ENCODE results near the gene TPCN2.

TPCN2 gene

DNA sequence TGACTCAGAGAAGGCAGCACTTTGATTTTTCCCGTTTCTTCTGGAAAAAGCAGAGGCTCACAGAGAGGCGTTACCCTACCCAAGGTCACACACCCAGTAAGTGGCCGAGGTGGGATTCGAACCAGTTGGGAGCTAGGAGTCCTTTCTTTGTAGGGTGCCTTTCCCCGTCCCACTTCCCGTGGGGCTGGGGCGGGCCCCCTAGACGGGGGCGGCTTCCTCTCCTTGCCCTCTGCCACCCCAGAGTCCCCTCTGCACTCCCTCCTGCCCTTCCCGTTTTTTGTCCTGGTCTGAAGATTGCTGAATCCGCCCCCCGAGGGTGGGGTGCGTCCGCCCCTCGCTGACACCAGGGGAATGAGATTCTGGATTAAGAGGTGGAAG, 747 bp downstream of the TPCN2 start:
- peak overlapping the region; percentile 98 for H3K4ac ChIP-seq (ENCODE audit: low read depth, low read length)
- peaks cover 1% of the 10 kb centered on the region for H3K27me3 ChIP-seq (ENCODE audit: insufficient read depth, low read length)
- no peak overlapping the region for H2BK120ac ChIP-seq (ENCODE audit: insufficient read depth, low read length, poor library complexity)
- H3K27ac ChIP-seq (ENCODE audit: low read depth, low read length), result no peak overlapping the region
- no peak overlapping the region for H2BK12ac ChIP-seq (ENCODE audit: low read length)
- H4K91ac ChIP-seq (ENCODE audit: low read depth, low read length), result peak overlapping the region; percentile 98
- peak overlapping the region; percentile 91 for H3K4me3 ChIP-seq (ENCODE audit: low read depth, low read length)
- H3K18ac ChIP-seq (ENCODE audit: low read length), result peak overlapping the region; percentile 99
- peaks cover 8 to 10% of the 10 kb centered on the region in 2 experiments for H3K4me1 ChIP-seq (ENCODE audit: control insufficient read depth in 1 of 2, insufficient read depth in 2 of 2, low read length in 2 of 2)
- peak overlapping the region; percentile 99 for H4K8ac ChIP-seq (ENCODE audit: low read depth, low read length)
- H3K79me1 ChIP-seq (ENCODE audit: low read length), result peaks cover 10% of the 10 kb centered on the region
- H4K12ac ChIP-seq (ENCODE audit: low read depth, low read length), result peak overlapping the region; percentile 97
- H2AFZ ChIP-seq (ENCODE audit: insufficient read depth, low read length, poor library complexity), result peak overlapping the region; percentile 97
- no peak overlapping the region for H3K23ac ChIP-seq (ENCODE audit: low read length)
- H3K4me2 ChIP-seq (ENCODE audit: low read length), result peak overlapping the region; percentile 99
- no CpG with 5 or more reads among the region's 15 CpGs for WGBS (ENCODE audit: extremely low coverage, insufficient coverage, insufficient read length)
- no peak overlapping the region for H2BK5ac ChIP-seq (ENCODE audit: low read depth, low read length, poor library complexity)
- peaks cover 6% of the 10 kb centered on the region for H3K79me2 ChIP-seq (ENCODE audit: control insufficient read depth, insufficient read depth, low read length, poor library complexity)
- H2AK5ac ChIP-seq (ENCODE audit: low read length), result peak overlapping the region; percentile 39
- H3K36me3 ChIP-seq (ENCODE audit: control insufficient read depth in 1 of 2, insufficient read depth in 2 of 2, low read length in 2 of 2), result peaks cover 5 to 7% of the 10 kb centered on the region in 2 experiments
- H3K14ac ChIP-seq (ENCODE audit: low read length), result peak overlapping the region; percentile 98
- H3K9ac ChIP-seq (ENCODE audit: low read length), result peak overlapping the region; percentile 90
- H3K9me3 ChIP-seq (ENCODE audit: insufficient read depth, low read depth, low read length), result peaks cover 1% of the 10 kb centered on the region
- no peak for DNase-seq

DNA sequence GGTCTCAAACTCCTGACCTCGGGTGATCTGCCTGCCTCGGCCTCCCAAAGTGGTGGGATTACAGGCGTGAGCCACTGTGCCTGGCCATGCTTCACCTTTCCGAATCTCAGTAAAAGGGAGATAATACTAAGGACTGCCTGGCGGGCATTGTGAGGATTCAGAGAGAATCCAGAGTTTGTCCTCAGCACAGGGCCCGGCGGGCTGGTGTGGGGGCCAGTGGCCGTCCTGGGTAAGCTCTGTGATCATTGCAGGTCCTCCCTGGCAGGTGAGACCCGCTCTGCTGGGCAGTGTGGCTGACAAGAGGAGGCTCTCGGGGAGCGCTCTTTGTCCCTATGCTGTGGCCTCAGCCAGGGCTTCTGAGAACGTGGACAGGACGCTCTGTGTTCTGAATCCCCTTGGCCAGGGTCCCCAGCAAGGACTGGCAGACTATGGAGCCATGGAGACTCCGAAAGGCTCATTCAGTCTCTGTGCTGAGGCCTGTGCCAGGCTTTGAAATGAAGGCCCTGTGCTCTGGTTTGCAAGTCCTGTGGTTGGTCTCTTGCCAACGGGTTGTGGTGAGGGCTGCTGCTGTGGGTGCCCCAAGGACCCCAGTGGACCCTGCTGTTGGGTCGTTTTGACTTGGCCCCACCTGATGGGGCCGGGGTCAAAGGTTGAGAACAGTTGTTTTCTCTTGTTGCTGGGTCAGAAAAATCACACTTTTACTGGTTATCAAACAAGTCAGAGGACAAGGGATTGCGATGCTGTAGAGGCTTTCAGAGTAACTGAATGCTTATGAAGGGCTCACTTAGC, 2.1 kb downstream of the TPCN2 start:
- Histone ChIP-seq H2BK12ac (ENCODE audit: low read length) (no peak overlapping the region), H3K79me1 (ENCODE audit: low read length) (peaks cover 10% of the 10 kb centered on the region), H3K9ac (ENCODE audit: low read length) (no peak overlapping the region), H4K8ac (ENCODE audit: low read depth, low read length) (no peak overlapping the region), H3K27ac (ENCODE audit: low read depth, low read length) (no peak overlapping the region), H2BK120ac (ENCODE audit: insufficient read depth, low read length, poor library complexity) (no peak overlapping the region), H3K18ac (ENCODE audit: low read length) (no peak overlapping the region), H3K4me2 (ENCODE audit: low read length) (no peak overlapping the region), H3K36me3 (ENCODE audit: control insufficient read depth in 1 of 2, insufficient read depth in 2 of 2, low read length in 2 of 2) (peaks cover 9 to 17% of the 10 kb centered on the region in 2 experiments), H2AK5ac (ENCODE audit: low read length) (no peak overlapping the region), H2BK5ac (ENCODE audit: low read depth, low read length, poor library complexity) (no peak overlapping the region), H2AFZ (ENCODE audit: insufficient read depth, low read length, poor library complexity) (no peak overlapping the region), H3K27me3 (ENCODE audit: insufficient read depth, low read length) (peaks cover 1% of the 10 kb centered on the region), H4K91ac (ENCODE audit: low read depth, low read length) (no peak overlapping the region), H3K9me3 (ENCODE audit: insufficient read depth, low read depth, low read length) (peaks cover 4% of the 10 kb centered on the region), H4K12ac (ENCODE audit: low read depth, low read length) (no peak overlapping the region), H3K14ac (ENCODE audit: low read length) (no peak overlapping the region), H3K79me2 (ENCODE audit: control insufficient read depth, insufficient read depth, low read length, poor library complexity) (peaks cover 6% of the 10 kb centered on the region), H3K4me1 (ENCODE audit: control insufficient read depth in 1 of 2, insufficient read depth in 2 of 2, low read length in 2 of 2) (peaks cover 8 to 10% of the 10 kb centered on the region in 2 experiments), H3K4me3 (ENCODE audit: low read depth, low read length) (no peak overlapping the region), H3K23ac (ENCODE audit: low read length) (no peak overlapping the region), H3K4ac (ENCODE audit: low read depth, low read length) (no peak overlapping the region)
- DNase-seq, result no peak
- WGBS (ENCODE audit: extremely low coverage, insufficient coverage, insufficient read length), result no CpG with 5 or more reads among the region's 18 CpGs

DNA sequence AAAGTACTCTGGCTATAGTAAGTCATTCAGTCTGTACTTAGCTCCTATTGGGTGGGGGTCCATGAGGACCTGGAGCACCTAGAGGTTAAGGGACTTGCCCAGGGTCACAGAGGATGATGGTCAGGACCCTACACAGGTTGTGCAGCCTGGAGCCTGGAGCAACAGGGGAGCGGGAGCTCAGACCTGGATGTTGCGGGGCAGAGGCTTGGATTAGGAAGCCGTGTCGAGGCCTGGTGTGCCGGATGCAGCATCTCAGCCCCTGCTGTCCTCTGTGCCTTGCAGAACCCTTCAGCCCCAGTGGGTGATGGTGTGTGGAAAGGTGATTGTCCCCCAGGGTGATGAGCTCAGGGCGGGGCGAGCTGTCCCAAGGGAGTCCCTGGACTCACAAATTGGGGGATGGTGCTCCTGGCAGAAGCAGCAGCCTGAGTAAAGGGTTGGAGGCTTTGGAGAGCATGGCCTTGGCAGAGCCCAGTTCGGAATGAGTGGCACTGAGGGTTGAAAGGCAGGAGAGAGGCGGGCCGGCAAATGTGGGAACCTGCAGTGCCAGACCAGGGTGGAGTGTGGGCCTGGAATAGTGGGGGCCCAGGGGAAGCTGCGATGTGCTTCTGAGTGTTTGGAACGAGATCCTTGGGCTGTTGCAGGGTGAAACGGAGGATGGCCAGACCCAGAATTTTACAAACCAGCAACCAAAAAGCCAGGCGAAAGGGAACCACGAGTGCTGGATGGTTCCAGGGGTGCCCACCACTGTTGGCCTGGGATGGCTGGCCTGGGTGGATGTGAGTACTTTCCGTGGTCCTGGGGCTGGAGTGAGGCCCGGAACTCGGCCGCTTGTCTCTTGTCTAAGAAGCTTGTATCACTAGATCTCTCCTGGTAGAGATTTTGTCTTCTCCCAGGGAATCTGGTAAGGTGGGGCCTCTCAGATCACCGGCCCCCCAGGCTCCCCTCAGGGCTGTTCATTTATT, 2.9 kb downstream of the TPCN2 start:
- H3K4me2 ChIP-seq (ENCODE audit: low read length), result no peak overlapping the region
- no peak for DNase-seq
- H3K27me3 ChIP-seq (ENCODE audit: insufficient read depth, low read length), result peaks cover 1% of the 10 kb centered on the region
- no peak overlapping the region for H3K18ac ChIP-seq (ENCODE audit: low read length)
- no peak overlapping the region for H2BK5ac ChIP-seq (ENCODE audit: low read depth, low read length, poor library complexity)
- H3K27ac ChIP-seq (ENCODE audit: low read depth, low read length), result no peak overlapping the region
- WGBS (ENCODE audit: extremely low coverage, insufficient coverage, insufficient read length), result no CpG with 5 or more reads among the region's 20 CpGs
- no peak overlapping the region for H3K4ac ChIP-seq (ENCODE audit: low read depth, low read length)
- peaks cover 9 to 17% of the 10 kb centered on the region in 2 experiments for H3K36me3 ChIP-seq (ENCODE audit: control insufficient read depth in 1 of 2, insufficient read depth in 2 of 2, low read length in 2 of 2)
- H3K4me3 ChIP-seq (ENCODE audit: low read depth, low read length), result no peak overlapping the region
- peaks cover 8 to 10% of the 10 kb centered on the region in 2 experiments for H3K4me1 ChIP-seq (ENCODE audit: control insufficient read depth in 1 of 2, insufficient read depth in 2 of 2, low read length in 2 of 2)
- H4K12ac ChIP-seq (ENCODE audit: low read depth, low read length), result peak overlapping the region; percentile 22
- no peak overlapping the region for H3K14ac ChIP-seq (ENCODE audit: low read length)
- no peak overlapping the region for H4K8ac ChIP-seq (ENCODE audit: low read depth, low read length)
- no peak overlapping the region for H3K9ac ChIP-seq (ENCODE audit: low read length)
- H2AK5ac ChIP-seq (ENCODE audit: low read length), result no peak overlapping the region
- peaks cover 6% of the 10 kb centered on the region for H3K79me2 ChIP-seq (ENCODE audit: control insufficient read depth, insufficient read depth, low read length, poor library complexity)
- no peak overlapping the region for H2BK120ac ChIP-seq (ENCODE audit: insufficient read depth, low read length, poor library complexity)
- no peak overlapping the region for H3K23ac ChIP-seq (ENCODE audit: low read length)
- H3K79me1 ChIP-seq (ENCODE audit: low read length), result peaks cover 10% of the 10 kb centered on the region
- no peak overlapping the region for H2AFZ ChIP-seq (ENCODE audit: insufficient read depth, low read length, poor library complexity)
- H4K91ac ChIP-seq (ENCODE audit: low read depth, low read length), result no peak overlapping the region
- H2BK12ac ChIP-seq (ENCODE audit: low read length), result no peak overlapping the region
- H3K9me3 ChIP-seq (ENCODE audit: insufficient read depth, low read depth, low read length), result peaks cover 4% of the 10 kb centered on the region

DNA sequence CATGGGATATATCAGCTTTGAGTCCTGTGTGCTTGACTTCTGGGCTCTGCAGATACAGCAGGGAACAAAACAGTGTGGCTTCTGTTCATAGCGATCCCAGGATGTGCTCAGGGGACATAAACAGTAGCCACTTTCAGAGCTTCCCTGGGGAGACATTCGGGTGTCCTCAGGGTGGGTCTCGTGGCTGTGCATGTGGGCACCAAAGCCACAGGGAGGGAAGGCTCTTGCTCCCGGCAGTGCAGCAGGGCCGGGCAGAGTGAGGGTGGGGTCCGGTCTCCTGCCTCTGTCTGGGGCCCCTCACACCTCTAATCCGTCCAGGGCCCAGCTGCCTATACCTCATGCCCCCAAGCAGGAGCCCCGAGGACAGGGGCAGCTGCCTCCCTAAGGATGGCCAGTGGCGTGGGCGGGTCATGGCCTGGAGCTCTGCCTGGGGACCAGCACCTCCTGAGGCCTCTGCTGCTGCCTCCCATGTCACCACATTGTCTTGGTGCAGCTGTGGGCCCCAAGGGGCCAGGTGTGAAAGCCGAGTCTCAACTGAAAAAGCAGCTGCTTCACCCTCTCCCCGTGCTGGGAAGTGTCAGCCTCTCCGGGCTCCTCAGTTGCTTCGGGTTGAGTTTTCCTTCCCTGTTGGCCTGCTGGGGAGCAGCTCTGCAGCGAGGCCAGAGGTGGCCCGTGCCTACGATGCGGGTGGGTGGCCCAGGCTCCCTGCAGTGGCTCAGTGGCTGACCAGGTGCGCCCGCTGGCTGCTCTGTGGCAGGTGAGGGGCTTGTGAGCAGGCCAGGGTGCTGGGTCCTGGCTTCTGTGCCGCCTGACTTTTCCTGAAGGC, 3.8 kb downstream of the TPCN2 start:
- H3K23ac ChIP-seq (ENCODE audit: low read length), result no peak overlapping the region
- H3K18ac ChIP-seq (ENCODE audit: low read length), result peak overlapping the region; percentile 42
- peaks cover 9 to 20% of the 10 kb centered on the region in 2 experiments for H3K36me3 ChIP-seq (ENCODE audit: control insufficient read depth in 1 of 2, insufficient read depth in 2 of 2, low read length in 2 of 2)
- H3K4me1 ChIP-seq (ENCODE audit: control insufficient read depth in 1 of 2, insufficient read depth in 2 of 2, low read length in 2 of 2), result peaks cover 8 to 10% of the 10 kb centered on the region in 2 experiments
- H2BK120ac ChIP-seq (ENCODE audit: insufficient read depth, low read length, poor library complexity), result no peak overlapping the region
- H4K8ac ChIP-seq (ENCODE audit: low read depth, low read length), result peak overlapping the region; percentile 65
- H4K91ac ChIP-seq (ENCODE audit: low read depth, low read length), result peak overlapping the region; percentile 39
- no peak overlapping the region for H3K4me2 ChIP-seq (ENCODE audit: low read length)
- H2BK12ac ChIP-seq (ENCODE audit: low read length), result no peak overlapping the region
- peaks cover 4% of the 10 kb centered on the region for H3K9me3 ChIP-seq (ENCODE audit: insufficient read depth, low read depth, low read length)
- H3K4ac ChIP-seq (ENCODE audit: low read depth, low read length), result peak overlapping the region; percentile 33
- no peak overlapping the region for H4K12ac ChIP-seq (ENCODE audit: low read depth, low read length)
- peaks cover 1% of the 10 kb centered on the region for H3K27me3 ChIP-seq (ENCODE audit: insufficient read depth, low read length)
- DNase-seq, result peak in 1 of 2 donors; percentile 36
- H3K14ac ChIP-seq (ENCODE audit: low read length), result no peak overlapping the region
- no peak overlapping the region for H2AK5ac ChIP-seq (ENCODE audit: low read length)
- no peak overlapping the region for H2AFZ ChIP-seq (ENCODE audit: insufficient read depth, low read length, poor library complexity)
- peaks cover 10% of the 10 kb centered on the region for H3K79me1 ChIP-seq (ENCODE audit: low read length)
- H3K9ac ChIP-seq (ENCODE audit: low read length), result no peak overlapping the region
- WGBS (ENCODE audit: extremely low coverage, insufficient coverage, insufficient read length), result no CpG with 5 or more reads among the region's 21 CpGs
- H3K27ac ChIP-seq (ENCODE audit: low read depth, low read length), result no peak overlapping the region
- H2BK5ac ChIP-seq (ENCODE audit: low read depth, low read length, poor library complexity), result no peak overlapping the region
- H3K79me2 ChIP-seq (ENCODE audit: control insufficient read depth, insufficient read depth, low read length, poor library complexity), result peaks cover 6% of the 10 kb centered on the region
- H3K4me3 ChIP-seq (ENCODE audit: low read depth, low read length), result no peak overlapping the region

All from trophoblast cell (in vitro differentiated cells and primary cell).